ENCODE data around the gene CHERP.
"Not testable (repeated sequence)": the region's sequence is repeated elsewhere in the genome, so short reads cannot be mapped to it uniquely, and the experiment has no call there.

Gene CHERP

DNA sequence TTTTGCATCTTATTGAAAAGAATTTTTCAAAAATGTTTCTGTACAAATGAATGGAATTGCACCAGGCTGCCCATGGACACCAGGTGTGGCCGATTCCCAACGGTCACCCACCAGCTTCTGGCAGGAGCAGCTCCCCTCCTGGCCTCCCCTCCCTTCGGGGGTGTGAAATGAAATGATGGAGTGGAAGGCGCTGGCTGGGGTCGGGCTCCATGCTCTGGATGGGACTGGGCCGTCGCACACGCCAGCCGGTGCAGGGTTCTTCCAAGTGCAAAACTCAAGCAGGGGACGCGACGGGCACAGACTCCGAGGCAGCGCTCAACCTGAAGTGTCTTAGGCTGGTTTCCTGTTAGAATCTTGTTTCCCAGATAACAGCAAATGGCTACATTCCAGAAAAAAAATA is 24.2 kb downstream of the CHERP start:
- DNase-seq = no peak

DNA sequence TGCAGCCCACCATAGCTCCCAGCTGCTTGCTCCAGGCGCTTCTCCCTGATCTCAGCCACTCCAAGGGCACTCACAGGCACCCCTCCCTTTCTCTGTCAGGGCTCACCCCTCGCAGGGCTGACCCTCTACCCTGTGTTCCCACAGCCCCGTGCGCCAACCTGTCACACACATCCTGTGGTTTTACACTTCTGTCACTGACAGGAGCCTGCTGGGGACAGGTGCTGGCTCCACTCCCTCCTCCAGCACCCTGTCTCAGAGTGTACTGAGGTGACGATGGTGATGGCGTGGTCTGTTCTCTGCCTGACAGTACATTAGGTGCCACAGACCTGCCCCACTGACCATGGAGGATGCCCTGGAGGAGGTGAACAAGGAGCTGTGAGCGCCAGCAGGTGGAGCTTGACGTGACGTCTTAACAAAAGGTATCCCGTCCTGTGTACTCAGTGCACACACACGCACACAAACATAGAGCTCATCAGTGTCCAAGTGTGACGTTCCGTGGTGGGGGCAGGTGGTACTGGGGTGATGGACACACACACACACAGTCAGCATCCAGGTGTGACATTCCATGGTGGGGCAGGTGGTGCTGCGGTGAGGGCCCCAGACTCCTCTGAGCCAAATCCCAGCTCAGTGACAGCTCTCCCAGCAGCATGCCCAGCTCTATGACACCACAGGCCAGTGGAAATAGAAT is 25.2 kb downstream of the CHERP start:
- no peak for DNase-seq

DNA sequence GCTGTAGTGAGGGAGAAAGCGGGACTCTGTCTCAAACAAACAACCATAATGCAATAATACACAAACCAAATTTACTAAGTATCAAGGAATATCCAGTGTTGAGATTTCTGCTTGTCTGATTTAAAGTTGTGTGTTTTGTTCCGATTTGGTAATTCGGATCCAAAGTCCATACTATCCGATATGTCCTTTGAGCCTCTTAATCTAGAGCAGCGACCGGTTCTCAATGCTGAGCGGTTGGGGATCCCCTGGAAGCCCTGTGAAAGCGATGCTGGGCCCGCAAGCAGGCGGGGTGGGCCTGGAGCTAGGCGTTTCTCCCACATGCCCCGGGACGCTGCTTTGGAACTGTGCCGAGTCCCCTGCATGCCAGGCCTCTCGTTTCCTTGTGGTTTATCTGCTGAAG is 25.9 kb downstream of the CHERP start:
- no peak for DNase-seq

DNA sequence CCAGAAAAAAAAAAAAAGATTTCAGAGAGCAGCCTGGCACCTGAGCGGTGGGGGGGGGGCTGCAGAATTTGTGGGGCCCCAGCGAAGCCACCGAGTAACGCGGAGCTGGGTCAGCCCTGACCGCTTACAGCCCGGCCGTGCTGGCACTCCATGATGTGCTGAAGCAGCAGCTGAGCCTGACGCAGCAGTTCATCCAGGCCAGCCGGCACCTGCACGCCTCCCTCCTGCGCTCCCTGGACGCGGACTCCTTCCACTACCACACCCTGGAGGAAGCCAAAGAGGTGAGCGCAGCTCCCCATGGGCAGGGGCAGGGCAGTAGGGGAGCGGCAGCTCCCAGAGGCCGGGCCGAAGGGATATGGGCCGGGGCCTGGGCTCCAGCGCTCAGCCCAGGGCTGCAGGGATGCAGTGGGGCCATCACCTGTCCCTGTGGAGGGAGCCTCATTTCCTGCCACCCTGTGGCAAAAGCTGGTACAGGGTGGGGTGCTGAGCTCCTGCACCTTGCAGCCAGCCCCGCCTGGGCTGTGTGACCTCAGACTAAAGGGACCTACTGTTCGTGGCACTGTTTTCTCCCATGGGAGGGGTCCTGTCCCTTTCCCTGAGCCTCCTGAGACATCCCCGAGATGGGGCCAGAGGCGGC is 27.7 kb downstream of the CHERP start:
- no peak for DNase-seq

DNA sequence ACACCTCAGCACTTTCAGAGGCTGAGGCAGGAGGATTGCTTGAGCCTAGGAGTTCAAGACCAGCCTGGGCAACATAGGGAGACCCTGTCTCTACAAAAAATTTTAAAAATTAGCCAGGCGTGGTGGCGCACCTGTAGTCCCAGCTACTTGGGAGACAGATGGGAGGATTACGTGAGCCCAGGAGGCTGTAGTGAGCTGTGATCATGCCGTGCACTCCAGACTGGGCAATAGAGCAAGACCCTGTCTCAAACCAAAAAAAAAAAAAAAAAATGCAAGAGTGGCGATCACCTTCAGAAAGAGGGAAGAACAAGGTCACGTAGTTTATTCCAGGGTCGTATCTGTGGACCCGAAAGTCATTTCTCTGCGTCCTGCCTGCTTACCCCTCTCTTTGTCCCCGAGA is 29.6 kb downstream of the CHERP start:
- not testable (repeated sequence) for DNase-seq

DNA sequence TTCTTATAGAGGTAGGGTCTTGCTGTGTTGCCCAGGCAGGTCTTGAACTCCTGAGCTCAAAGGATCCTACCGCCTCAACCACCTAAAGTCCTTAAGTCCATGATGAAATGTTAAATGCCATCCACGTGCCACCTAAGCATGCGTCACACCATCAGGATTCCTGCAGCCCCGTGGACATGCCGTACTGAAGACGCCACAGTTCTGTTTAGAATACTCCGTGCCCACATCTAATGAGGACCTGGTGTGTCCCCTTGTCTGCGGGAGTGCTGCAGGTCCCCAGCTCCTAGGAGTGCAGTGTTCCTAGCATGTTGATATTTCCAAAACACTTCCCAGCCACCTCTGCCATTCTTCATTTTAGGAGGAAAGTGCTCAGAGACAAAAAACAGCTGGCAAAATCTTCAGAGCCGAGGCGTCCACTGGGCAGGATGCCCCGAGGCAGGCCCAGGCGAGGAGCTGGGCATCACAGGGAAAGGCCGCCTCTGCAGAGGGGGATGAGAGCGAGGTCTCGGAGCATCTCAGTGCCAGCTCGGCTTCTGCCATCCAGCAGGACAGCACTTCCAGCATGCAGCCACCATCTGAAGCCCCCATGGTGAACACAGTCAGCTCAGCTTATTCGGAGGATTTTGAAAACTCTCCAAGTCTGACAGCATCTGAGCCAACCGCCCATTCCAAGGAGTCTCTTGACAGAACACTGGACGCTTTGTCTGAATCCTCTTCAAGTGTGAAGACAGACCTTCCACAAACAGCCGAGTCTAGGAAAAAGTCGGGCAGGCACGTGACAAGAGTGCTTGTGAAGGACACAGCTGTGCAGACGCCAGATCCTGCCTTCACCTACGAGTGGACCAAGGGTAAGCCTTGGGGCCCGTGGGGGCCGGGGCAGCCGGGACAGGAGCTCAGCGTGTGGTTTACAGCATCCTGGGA is 32.8 kb downstream of the CHERP start:
- DNase-seq = no peak

DNA sequence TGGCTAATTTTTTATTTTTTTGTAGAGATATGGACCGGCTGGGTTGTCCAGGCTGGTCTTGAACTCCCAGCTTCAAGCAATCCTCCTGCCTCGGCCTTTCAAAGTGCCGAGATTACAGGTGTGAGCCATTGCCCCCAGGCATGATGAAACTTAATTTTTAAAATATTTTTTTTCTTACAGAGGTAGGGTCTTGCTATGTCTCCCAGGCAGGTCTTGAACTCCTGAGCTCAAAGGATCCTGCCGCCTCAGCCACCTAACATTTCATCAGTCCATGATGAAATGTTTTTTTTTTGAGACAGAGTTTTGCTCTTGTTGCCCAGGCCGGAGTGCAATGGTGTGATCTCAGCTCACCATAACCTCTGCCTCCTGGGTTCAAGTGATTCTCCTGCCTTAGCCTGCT is 33.7 kb downstream of the CHERP start:
- DNase-seq = no peak

DNA sequence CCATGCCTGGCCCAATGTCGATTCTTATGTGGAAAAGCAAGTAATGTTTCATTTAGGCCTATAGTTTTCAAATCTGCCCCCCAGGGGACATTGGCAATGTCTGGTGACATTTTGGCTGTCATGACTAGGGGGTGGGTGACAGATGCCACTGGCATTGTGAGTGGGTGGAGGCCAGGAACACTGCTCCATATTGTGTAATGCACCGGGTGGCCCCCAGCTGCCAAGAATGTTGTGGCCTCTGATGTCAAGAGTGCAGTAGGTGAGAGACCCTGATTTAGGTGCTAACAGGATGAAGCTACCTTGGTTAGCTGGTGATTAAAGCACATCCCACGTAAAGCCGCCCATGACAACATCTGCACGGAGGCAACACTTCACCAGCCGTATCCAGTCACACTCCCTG is 35.3 kb downstream of the CHERP start:
- no peak for DNase-seq

DNA sequence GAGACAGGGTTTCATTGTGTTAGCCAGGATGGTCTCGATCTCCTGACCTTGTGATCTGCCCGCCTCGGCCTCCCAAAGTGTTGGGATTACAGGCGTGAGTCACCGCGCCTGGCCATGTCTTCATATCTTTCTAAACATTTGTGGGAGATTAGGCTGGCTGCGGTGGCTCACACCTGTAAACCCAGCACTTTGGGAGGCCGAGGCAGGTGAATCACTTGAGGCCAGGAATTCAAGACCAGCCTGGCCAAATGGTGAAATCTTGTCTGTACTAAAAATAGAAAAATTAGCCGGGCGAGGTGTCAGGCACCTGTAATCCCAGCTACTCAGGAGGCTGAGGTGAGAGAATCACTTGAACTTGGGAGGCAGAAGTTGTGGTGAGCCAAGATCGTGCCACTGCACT is 36.1 kb downstream of the CHERP start:
- not testable (repeated sequence) for DNase-seq

DNA sequence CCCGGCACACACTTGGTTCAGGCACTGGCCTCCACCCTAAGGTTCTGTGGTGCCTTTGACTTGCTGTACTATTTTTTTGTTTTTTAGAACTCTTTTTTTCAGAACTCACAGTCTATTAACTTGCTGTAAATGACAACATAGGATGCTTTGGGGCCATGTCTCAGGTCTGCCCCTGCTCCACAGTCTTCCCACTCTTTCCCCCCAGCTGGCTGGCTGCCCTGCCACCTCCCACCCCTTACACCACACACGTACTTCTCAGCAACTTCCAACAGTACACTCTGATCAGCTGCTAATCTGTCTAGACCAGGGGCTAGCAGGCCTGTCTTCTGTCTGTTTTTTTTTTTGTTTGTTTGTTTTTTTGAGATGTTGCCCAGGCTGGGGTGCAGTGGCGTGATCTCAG is 38.0 kb downstream of the CHERP start:
- no peak for DNase-seq

DNA sequence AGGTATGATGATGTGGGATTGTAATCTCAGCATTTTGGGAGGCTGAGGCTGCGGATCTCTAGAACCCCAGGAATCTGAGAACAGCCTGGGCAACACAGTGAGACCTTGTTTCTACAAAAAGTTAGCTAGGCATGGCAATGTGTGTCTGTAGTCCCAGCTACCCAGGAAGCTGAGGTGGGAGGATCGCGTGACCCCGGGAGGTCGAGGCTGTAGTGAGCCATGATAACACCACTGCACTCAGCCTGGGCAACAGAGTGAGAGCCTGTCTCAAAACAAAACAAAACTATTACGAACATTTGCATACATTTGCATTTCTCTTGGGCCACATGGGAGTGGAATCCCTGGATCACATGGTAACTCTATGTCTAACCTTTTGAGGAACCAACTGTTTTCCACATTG is 44.4 kb downstream of the CHERP start:
- no peak for DNase-seq

DNA sequence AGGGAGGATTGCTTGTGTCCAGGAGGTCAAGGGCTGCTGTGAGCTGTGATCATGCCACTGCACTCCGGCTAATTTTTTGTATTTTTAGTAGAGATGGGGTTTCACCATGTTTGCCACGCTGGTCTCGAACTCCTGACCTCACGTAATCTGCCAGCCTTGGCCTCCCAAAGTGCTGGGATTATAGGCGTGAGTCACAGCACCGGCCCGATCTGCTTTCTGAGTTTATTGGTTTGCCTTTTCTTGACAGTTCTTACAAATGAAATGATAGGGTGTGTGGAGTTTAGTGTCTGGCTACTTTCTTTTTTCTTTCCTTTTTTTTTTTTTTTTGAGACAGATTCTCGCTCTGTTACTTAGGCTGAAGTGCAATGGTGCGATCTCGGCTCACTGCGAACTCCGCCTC is 45.2 kb downstream of the CHERP start:
- DNase-seq = no peak

DNA sequence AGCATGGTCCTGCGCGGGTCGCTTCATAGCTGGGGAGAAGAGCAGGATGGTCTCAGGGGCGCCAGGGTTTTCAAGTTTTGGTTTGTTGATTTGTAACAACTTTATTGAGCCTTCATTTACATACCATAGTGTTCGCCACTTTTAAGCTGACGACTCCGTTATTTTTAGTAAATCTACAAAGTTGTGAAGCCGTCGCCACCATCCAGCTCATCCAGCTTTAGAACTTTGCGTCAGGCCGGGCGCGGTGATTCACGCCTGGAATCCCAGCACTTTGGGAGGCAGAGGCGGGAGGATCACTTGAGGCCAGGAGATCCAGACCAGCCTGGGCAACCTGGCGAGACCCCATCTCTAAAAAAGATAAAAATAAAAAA is 45.6 kb downstream of the CHERP start:
- DNase-seq = no peak

DNA sequence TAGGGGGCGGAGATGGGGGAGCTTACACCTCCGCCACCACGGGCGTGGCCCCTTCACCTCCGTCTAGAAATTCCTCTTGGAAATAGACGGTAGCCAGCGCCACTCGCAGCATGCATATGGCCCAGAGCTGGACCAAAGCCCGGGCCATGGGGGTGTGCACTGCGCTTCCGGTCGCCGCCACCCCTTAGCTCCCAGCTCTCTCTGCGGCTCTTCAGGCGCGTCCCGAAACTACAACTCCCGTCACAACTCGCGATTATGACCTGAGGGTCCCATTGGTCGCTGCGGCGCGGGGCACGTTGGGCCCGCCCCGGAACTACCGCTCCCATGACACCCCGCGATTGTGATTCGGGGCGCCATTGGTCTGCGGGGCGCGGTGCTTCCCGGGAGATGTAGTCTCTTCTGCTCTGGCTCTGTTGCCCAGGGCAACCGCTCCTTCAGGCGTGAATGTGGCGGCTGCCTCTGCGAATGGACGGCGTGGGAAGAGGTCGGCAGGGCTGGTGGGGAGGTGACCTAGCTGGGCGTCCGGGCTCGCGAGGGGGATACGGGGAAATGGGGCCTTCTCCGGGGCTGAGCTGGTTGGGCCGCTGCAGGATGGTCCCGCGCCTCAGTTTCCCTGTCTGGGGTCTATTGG is 46.1 kb downstream of the CHERP start, which contains the start of the genes C19orf44 and CALR3:
TSS of gene C19orf44 (plus strand) at position 413 of the 631 bp plus-strand sequence. CDS start 4,399 bp downstream, outside the sequence.
TSS of gene CALR3 (minus strand) at position 186 of the 631 bp plus-strand sequence. CDS start at position 148, 38 bp downstream.
- peak; percentile 99 for DNase-seq

DNA sequence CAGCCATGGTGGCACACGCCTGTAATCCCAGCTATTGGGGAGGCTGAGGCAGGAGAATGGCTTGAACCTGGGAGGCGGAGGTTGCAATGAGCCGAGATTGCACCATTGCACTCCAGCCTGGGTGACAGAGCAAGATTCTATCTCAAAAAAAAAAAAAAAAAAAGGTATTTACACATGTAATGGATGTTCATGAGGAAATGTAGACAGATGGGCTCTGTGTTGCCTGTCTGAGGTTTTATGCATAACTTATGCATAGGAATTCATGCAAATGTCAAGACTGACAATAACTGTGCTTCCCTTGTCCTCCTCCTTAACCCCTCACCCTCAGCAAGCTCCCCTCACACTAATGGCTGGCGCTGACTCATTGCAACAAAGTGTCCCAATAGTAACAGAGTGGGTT is 55.8 kb downstream of the CHERP start:
- DNase-seq = not testable (repeated sequence)

DNA sequence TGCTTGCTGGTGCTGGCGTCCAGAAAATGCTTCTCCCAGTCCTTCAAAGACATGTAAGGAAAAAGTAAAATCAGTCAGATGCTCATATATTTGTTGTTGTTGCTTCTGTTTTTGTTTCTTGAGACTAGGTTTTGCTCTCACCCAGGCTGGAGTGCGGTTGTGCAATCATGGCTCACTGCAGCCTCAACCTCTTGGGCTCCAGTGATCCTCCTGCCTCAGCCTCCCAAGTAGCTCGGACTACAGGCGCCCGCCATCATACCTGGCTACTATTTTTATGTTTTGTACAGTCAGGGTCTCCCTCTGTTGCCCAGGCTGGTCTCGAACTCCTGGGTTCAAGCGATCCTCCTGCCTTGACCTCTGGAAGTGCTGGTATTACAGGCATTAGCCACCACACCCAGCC is 59.5 kb downstream of the CHERP start:
- no peak for DNase-seq

DNA sequence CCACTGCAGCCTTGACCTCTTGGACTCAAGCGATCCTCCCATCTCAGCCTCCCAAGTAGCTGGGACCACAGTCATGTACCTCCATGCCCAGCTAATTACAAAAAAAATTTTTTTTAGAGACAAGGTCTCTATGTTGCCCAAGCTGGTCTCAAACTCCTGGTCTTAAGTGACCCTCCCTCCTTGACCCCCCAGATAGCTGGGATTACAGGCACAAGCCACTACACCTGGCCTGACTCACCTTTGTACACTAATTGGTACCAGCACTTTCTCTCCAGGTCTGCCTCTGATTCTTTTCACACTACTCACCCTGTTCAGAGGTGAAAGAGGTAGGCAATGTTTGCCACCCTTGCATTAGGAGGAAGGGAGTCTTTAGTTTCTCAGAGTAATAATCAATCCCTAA is 64.9 kb downstream of the CHERP start:
- no peak for DNase-seq

DNA sequence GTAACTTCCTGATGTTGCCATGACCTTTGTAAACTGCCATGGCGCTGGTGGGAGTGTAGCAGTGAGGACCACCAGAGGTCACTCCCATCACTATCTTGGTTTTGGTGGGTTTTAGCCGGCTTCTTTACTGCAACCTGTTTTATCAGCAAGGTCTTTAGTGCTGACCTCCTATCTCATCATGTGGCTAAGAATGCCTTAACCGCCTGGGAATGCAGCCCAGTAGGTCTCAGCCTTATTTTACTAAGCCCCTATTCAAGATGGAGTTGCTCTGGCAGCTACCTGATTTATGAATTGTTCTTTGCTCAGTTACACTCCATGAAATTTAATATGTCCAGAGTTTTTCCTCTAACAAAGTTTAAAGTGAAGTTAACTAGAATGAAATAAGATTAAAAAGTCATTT is 65.8 kb downstream of the CHERP start:
- DNase-seq = no peak

DNA sequence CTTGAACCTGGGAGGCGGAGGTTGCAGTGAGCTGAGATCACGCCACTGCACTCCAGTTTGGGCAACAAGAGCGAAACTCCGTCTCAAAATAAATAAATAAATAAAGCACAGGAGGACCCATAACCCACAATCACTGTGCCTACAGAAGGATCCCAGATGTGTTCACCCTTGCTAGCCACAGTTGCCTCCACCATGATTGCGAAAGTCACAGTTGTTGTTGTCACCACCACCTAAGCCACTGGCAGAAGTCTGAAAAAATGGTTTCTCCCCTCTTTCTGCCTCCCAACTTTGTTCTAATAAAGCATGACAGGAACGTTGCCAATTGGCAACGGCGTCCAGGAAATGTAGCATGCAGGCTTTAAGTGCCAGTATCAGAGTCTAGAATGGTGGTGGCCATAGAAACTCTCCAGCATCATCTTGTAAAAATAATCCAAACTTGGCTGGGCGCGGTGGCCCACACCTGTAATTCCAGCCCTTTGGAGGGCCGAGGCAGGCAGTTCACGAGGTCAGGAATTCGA is 68.3 kb downstream of the CHERP start:
- DNase-seq = no peak

DNA sequence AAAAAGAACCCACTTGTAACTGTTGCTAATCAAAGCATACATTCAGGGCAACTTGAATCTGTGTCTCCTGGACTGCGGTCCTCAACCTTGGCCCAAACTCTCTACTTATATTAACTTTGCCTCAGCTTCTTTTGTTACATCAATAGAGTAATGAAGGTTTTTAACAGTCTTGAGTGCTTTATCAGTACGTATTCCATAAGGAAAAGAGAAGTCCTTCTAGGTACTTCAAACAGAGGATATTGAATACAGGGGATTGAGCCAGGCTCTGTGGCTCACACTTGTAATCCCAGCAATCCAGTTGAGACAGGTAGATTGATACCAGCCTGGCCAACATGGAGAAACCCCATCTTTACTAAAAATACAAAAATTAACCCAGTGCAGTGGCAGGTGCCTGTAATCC is 69.2 kb downstream of the CHERP start:
- no peak for DNase-seq

DNA sequence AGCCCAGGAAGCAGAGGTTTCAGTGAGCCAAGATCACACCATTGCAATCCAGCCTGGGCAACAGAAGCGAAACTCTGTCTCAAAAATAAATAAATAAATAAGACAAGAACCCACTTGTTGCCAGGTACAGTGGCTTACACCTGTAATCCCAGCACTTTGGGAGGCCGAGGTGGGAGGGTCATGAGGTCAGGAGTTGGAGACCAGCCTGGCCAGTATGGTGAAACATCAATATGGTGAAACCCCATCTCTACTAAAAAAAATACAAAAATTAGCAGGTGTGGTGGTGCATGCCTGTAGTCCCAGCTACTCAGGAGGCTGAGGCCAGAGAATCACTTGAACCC is 69.7 kb downstream of the CHERP start:
- DNase-seq = not testable (repeated sequence)

DNA sequence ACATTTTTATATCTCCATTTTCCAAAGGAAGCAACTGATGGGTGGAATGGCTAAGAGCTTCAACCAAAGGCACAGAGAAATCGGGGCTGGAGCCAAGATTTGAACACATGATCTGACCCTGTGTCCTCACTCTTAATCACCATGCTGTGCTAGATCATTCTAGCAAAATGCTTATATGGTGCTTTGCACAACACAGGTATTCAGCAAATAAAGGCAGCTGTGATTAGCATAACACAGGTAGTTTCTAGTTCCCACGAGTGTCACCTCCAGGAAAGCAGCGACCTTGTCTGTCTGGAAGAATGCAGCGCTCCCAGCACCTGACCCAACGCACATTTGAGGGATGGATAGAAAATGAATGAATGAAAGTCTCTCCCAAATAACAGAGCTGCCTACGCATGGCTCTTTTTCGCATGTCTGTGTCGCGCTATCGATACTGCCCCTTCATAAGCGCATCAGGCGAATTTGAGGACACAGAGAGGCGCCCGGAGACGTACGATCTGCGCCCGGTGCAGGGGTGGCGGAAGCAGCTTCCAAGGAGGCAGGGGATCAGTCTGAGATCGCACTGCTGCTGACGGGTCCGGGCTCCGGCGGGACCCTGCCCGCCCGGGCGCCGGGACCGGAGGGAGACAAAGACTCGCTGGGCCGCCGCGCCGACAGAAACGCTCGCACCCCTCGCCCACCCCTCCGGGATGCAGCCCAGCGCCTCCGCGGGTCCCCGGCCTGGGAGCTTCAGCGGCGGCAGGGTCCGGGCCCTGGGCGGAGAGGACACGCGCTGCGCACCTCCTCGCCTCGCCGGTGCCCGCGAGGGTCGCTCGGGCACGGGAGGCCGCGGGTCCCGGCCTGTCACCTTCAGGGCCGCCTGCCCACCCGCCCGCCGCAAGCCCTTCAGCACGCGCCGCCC is 71.1 kb downstream of the CHERP start:
- DNase-seq = peak in 1 of 2 experiments; percentile 27

Measured in NCI-H524 (cell line).